ENCODE data around the gene PATJ.

Gene PATJ

DNA sequence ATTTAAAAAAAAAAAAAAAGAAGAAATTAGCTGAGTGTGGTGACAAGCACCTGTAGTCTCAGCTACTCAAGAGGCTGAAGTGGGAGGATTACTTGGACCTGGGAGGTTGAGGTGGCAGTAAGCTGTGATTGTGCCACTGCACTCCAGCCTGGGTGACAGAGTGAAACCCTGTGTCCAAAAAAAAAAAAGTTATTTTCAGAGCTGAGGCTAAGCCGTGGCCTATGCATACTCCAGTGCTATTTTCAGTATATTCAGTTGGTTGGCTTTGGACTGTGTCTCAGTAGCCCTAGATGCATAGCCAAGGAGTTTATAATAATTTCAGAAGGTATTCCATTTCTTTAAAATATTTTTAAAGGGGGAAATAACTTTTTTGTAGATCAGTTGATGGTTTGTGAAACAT, 311.9 kb downstream of the PATJ start:
- DNase-seq = no peak

DNA sequence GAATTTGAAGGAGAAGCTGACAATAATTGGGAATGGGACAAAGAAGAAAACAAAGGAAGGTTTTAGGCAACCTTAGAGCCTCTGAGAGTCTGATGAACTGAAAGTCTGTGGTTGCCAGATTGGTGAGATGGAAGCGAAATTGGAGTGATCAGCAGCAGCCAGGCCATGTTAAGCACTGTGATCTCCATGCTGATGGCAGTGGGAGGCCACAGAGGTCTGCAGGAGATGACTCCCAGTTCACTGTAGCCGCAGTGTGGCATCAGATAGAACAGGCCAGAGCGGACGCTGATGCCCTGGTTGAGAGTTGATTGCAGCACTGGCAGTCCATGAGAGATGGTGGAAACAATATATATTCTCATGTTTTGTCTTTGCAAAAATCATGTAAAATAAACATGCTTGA, 314.9 kb downstream of the PATJ start:
- DNase-seq = no peak

DNA sequence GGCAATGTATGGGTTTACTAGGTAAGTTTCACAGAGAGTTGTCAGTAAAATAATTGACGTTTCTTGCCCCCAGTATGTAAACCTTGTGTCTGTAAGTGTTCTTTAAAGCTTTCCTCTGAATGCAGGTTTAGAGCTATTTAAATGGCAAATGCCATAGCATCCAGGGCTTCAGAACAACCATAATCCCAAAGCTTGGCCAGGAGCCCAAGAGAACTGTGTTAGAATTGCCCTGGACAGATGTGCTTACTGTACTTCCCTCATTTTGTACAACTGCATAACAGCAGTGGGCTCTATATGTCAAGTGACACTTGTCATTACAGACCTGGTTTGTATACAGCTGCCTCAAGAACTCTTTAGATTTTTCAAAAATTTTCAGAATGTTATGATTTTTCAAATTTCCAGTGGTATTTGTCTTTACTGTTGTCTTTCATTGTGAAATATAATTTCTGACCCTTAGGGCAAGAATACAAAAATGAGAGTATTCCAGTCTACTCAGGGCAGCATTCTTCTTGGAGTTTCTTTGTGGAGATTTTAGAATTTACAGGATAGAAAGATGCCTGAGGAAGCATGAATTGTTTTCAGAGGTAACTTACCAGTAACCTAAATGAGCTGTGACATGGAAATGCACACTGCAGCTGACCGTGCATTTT, 315.5 kb downstream of the PATJ start:
- no peak for DNase-seq

DNA sequence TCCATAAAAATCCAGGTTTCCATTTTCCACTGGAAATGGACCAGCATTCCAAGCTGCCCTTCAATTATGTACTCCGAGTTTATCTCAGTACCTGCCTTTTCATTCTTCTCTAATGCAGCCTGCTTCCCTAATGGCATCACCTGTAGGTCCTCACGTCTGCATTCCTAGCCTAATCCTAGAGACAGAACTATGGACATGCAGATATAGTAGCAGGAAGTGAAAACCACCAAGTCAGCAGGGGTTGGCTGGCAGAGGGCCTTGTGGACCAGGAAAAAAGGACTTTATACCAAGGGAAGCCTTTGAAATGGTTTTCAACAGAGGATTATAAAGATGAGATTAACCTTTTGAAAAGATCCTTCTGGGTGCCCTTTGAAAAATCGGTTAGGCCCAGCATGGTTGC, 316.7 kb downstream of the PATJ start:
- no peak for DNase-seq

DNA sequence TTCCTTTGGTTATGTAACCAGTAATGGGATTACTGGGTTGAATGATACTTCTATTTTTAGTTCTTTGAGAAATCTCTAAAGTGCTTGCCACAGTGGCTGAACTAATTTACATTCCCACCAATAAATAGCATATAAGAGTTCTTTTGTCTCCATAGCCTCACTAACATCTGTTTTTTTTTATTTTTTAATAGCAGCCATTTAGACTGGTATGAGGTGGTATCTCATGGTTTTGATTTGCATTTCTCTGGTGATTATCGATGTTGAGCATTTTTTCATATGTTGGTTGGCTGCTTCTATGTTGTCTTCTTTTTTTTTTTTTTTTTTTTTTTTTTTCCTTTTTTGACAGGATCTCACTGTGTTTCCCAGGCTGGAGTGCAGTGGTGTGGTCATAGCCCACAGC, 319.8 kb downstream of the PATJ start:
- no peak for DNase-seq

DNA sequence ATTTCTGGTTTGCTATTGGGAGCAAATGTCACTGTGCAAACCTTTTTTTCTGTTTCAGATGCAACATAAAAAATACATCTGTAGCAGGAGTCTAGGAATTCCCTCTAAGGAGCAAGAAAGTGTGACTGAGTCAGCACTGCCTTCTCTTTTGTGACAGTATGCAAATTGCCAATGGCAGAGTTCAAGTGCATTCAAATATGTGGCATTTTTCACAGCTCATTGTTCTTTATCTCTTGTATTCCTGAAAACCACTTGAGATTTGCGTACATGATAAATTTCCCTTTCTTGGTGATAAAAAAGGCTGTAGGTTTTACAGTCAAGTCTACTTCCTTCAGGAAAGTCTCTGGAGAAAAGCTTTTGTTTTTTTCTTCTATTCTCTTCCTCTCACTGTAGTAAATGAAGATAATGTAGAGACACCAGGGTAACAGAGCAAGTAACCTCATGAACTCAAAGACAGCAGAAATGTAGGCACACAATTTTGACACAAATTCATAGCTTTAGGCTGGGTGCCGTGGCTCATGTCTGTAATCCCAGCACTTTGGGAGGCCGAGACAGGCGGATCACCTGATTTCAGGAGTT, 322.6 kb downstream of the PATJ start:
- no peak for DNase-seq

DNA sequence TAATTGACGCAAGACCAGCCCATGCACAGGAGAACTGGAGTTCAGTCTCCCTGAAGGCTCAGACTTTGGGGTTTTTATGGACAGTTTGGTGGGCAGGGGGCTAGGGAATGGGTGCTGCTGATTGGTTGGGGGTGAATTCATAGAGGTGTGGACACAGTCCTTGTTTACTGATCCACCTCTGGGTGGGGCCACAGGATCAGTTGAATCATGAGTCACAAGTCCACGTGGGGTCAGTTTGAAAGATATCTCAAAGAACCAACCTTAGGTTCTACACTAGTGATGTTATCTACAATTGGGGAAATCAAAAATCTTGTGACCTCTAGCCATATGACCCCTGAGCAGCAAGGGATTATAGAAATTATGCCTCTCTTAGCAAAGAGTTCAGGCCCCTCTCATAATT, 324.4 kb downstream of the PATJ start:
- DNase-seq = no peak

DNA sequence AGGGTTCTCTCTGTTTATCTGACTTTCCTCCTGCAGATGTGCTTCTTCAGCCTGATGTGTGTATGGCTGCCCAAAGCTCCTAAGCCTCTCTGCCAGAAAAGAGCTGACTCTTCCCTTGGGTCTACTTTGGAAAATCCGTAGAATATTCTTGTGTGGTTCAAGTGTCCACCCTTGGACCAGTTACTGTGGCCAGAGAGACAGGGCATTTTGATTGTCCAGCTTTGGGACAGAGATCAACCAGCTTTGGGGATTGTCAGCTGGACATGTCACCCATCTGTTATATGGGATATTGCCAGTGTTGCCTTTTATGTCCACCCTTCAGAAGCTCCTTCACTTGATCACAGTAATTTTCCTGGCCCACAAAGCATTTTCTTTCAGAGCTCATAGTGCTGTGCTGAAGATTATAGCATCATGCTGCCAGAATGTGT, 326.1 kb downstream of the PATJ start:
- DNase-seq = peak; percentile 26

DNA sequence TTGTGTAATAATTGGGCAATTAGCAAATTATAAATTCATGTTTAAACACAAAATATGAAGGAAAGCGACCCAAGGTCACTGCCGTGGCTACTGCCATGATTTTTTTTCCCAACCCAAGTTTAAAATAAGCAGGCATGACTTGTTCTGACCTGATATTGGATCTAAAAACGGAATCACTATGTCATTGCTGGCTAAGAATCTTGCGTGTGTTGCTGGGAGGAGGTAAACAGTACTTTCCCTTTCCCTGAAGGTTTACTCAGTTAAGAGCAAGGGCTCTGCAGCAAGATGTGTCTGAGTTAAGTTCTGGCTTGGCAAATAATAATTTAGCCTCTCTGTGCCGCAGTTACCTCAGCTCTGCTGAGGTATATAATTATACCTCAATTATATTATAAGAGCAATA, 326.7 kb downstream of the PATJ start:
- peak; percentile 58 for DNase-seq

DNA sequence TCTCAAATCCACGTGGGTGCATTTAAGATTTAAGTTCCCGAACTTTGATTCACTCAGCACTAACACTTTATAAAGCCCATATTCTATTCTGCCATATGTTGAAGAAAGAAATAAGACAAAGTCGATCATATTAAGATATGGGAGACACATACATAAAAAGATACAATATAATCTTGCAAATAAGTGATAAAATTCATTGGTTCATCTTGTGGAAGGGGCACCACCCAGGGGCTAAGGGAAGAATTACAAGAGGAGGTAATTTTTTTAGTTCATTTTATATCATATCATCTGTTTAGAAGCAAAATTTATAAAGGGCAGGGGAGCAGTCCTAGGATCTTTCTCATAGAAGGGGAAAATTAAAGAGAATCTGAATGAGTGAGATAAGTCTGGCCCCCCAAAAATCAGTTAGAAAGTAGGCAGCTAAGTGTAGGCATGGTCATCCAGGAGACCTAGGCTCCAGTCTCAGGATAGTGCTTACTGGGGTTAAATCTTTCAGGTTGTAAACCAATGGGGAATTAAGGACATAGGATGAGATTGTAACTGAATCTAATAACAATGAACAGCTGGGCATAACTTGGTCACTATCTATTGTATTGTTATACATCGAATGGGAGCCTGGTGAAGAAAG, 328.2 kb downstream of the PATJ start:
- DNase-seq = no peak

DNA sequence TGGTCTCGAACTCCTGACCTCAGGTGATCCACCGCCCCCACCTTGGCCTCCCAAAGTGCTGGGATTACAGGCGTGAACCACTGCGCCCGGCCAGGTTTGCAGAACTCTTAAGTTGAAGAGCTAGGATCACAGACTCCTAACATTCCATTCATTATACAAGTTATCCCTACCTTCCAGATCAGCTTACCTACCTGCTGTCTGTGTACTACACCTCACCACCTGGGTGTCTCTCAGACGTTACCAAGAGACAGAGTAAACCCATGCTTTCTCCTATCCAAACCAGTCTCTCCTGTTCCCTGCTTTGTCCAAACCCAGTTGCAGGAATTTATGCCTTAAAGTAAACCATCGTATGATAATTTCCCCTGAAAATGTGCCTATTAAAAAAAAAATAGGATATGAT, 329.4 kb downstream of the PATJ start:
- no peak for DNase-seq

DNA sequence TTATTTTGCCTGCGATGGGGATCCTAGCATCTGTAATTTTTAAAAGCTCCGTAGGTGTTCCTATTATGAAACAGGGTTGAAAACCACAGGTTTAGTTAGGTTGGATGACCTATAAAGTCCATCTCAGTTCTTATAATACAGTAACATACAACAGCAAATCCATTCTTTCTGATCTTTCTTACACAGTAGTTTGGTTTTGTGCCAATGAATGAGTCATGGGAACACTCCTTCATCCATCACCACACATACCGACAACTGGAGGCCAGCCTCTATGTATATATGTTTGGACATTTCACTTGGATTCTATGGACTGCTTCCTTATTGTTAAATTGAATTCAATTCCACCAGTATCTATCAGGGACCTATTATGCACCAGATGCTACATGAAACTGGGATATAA, 334.0 kb downstream of the PATJ start:
- no peak for DNase-seq

DNA sequence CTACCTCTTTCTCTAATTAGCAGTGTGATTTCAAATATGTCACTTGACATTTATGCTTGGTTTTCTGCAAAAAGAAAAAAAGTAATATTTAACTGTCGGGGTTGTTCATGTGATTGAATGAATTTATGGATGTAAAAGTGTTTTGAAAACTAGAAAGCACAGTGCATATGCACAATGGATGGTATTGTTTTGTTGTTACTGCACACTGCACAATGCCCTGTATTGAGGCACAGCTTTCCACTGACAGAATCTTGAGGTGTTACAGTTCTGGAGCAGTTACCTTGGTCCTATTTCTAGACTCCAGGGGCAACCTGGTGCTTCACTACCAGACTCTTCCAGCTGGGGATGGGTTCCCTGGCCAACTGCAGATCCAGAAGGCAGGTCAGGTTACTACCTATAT, 335.5 kb downstream of the PATJ start:
- DNase-seq = no peak

DNA sequence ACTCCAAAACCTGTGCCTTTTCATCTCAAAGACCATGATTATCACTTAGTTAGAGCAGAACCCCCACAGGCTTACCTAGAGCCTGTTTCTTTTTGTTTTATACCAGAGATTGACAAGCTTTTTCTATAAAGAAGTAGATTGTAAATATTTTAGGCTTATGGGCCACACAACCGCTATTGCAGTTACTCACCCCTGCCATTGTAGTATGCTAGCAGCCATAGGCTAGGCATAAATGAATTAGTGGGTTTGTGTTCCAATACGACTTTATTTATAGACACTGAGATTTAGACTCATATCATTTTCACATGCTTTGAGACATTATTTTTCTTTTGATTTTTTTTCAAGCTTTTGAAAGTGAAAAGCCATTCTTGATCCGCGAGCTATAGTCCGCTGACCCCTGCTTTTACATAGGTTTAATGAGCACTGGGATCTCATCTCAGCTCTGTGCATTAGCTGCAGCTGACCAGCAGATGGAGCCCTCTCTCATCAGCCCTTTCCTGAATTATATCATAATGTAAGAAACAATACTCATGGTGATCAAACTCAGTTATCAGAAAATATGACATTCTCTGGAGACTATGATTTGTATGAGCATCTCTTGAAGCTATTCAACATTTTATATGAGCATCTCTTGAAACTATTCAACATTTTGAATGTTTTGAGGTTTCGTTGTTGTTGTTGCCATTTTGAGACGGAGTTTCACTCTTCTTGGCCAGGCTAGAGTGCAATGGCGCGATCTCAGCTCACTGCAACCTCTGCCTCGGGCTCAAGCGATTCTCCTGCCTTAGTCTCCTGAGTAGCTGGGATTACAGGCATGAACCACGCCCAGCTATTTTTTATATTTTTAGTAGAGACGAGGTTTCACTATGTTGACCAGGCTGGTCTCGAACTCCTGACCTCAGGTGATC, 340.4 kb downstream of the PATJ start:
- DNase-seq = no peak

DNA sequence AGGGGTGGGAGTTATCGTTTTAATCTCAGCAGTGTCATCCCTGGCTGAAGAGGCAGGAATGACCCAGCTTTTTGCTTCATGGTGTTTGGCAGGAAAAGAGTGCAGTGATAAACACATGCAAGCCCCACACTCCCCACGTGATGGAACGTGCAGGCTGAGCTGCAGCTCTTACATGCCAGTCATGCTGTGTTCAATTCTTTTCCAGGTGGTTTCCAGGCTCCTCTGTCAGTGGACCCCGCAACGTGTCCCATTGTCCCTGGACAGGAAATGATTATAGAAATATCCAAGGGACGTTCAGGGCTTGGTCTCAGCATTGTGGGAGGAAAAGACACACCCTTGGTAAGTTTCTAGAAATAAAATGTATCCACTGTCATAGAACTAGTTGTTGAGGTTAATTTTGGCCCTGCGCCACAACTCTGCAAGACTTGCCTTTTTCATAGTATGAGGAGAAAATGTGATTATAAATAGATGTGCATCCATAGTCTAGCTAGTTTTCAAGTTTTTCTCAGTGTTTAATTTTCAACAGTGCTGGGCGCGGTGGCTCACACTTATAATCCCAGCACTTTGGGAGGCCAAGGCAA, 342.1 kb downstream of the PATJ start:
- peak; percentile 27 for DNase-seq

DNA sequence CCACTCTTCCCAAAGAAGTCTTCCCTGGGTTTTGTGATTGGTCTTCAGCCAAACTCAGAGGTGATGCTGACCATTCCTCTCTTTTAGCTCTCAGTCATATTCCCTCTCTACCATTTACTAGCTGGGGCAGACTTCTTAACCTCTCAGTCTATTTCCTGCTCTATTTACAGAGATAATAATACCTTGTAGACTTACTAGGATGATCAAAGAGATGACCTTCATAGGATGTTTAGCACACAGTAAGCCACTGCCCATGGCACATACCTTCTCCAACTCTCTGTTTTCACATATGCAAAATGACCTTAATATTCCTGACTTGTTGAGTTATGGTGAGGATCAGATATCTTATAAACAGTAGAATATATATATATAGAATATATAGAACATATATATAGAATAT, 346.2 kb downstream of the PATJ start:
- DNase-seq = no peak

DNA sequence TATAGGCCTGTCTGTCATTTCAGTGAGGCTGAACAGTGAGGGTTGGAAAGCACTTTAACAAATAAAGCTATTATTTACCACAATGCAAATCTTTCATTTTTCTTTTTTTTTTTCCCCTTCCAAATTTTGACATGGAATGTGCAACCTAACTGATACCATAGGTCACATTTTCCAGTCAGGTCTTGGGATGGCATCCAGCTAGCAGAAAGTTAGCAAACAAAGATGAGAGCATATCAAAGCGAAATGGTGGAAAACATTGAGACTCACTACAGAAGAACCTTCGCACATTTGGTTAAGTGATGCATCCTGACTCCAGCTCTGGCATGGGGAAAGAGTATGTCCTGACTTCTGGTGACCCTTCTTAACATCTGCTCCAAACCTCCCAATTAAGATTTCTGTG, 347.3 kb downstream of the PATJ start:
- DNase-seq = no peak

DNA sequence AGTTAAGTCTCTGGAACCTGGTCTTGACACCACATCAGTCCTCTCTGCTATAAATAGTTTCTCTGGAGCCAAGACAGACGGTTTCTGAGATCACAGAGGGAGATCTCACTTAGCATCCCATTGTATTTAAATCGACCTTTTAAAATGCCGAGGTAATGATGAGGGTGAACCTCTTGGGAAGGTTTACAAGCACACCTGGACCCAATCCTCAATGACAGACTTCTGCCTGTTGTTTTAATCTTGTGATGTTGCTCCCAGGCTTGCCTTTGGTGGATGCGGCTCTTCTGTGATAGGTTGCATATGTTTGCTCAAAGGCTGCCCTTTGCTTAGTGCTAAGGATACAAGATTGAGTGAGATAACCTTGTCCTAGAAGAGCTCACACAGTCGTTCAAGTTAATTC, 347.7 kb downstream of the PATJ start:
- no peak for DNase-seq

DNA sequence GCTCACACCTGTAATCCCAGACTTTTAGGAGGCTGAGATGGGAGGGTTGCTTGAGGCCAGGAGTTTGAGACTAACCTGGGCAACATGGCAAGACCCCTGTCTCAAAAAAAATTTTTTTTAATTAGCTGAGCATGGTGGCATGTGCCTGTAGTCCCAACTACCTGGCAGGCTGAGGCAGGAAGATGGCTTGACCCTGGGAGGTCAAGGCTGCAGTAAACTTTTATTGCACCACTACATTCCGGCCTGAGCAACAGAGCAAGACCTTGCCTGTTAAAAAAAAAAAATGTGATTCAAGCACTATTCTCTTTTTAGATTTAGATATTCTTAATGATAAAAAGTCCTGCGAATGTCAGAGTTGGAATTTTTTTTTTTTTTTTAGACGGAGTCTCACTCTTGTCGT, 349.8 kb downstream of the PATJ start:
- DNase-seq = no peak

DNA sequence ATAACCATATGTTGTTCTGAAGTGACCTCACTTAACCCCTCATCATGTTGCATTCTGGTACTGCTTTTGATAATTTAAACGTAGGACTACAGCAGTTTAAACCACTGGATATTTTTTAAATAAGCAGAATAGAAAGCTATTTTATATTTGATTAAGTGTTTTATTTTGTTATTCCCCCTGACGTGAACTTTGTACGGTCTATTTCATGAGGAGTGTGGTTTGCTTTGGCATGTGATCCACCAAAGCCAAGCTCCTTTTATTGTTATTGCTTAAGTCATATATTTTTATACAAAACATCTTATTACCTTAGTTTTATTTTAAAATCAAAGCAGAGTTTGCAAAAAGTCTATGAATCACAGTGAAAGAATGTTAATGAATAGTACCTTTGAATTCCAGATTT, 351.0 kb downstream of the PATJ start:
- DNase-seq = no peak

DNA sequence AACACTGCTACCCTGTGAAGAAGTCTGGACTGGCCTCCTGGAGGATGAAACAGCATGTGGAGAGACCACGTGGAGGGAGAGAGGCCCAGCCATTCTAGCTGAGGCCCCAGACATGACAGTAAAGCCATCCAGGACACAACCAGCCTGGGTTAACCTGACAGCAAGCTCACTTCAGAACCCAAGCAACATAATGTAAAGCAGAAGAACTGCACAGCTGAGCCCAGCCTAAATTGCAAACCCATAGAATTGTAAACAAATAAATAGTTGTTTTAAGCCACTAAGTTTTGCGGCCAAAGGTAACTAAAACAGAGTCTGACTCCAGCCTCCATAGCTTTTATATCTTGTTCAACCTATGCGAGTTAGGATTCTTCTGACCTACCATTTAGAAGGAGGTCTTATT, 355.2 kb downstream of the PATJ start:
- DNase-seq = no peak

DNA sequence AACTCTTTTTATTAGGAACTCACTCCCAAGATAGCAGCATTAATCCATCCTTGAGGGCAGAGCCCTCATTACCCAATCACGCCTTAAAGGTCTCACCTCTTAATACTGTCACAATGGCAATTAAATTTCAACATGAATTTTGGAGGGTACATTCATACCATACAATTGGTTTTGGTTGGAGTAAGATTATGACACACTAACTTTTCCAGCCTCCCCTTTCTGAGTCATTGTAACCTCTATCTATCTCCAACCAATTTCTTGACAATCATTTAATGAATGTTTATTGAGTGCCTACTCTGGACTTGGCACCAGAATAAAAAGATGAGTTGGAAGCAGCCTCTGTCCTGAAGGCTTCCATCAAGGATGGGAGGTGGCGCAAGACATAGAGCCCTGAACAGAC, 358.2 kb downstream of the PATJ start:
- no peak for DNase-seq

DNA sequence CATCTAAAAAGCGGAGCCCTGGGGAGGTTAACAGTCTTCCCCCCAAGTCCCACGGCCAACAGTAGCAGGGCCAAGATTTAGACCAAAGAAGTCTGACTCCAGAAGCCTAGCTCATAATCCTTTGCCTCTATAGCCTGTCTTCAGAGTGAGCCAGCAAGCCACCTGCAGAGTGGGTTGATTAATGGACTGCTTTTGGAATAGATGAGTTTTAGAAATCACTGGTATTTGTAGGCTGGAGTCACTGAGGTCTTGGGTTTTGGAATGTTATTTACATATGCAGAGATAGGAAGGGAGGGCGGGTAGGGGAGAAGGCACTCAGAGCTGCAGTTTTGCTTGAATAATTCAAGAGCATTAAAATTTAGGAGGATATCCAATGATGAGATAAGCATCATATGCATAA, 361.6 kb downstream of the PATJ start:
- DNase-seq = no peak

Measured in right hindlimb (tissue), 1 donor.